OCI-LY3 (cell line): ENCODE results near the gene RRP1.

Experiments used
- H2AFZ ChIP-seq: fragments of 200-600, 300-600 bp; shearing (Covaris generic); 2 replicates; pipeline ENCODE4 v1.6.0; 2014; ENCODE audit warnings: antibody characterized with exemption, low read depth, low read length
- H3K27ac ChIP-seq: fragments of 200-600, 300-600 bp; sonication (generic); 2 replicates; pipeline ENCODE4 v1.5.1; 2014; ENCODE audit warnings: mild to moderate bottlenecking, low read length, moderate library complexity, mixed read lengths
- H3K27me3 ChIP-seq: fragments of 200-600, 300-600 bp; sonication (generic); 2 replicates; pipeline ENCODE4 v1.6.1; 2014; ENCODE audit warnings: low read depth, low read length, mixed read lengths
- H3K36me3 ChIP-seq: fragments of 200-600, 300-600 bp; sonication (generic); replicated peaks from 2 replicates; pipeline ENCODE3; 2014; ENCODE audit warnings: low read depth, low read length, mixed read lengths
- H3K4me1 ChIP-seq: fragments of 300-600, 200-600 bp; sonication (generic); 2 replicates; pipeline ENCODE4 v1.6.1; 2014; ENCODE audit warnings: low read length, mixed read lengths
- H3K4me2 ChIP-seq: fragments of 200-600, 300-600 bp; sonication (generic); 2 replicates; pipeline ENCODE4 v1.6.1; 2014; ENCODE audit warnings: low read length, mixed read lengths
- H3K4me3 ChIP-seq: fragments of 300-600, 200-600 bp; sonication (generic); 2 replicates; pipeline ENCODE4 v1.5.1; 2014; ENCODE audit warnings: antibody characterized with exemption, mild to moderate bottlenecking, low read length, moderate library complexity
- H3K79me2 ChIP-seq: fragments of 300-600, 200-600 bp; shearing (Covaris generic); 2 replicates; pipeline ENCODE4 v1.6.1; 2014; ENCODE audit warnings: mild to moderate bottlenecking, low read length, mixed read lengths
- H3K9ac ChIP-seq: fragments of 300-600, 200-600 bp; shearing (Covaris generic); 2 replicates; pipeline ENCODE4 v1.6.0; 2014; ENCODE audit warnings: mild to moderate bottlenecking, low read length, moderate library complexity
- H3K9me3 ChIP-seq: fragments of 200-600, 300-600 bp; shearing (Covaris generic); 2 replicates; pipeline ENCODE4 v1.6.1; 2014; ENCODE audit warnings: low read length, mixed read lengths; ENCODE audit not compliant: insufficient read depth
- H4K20me1 ChIP-seq: fragments of 200-600, 300-600 bp; sonication (generic); 2 replicates; pipeline ENCODE4 v1.6.1; 2016; ENCODE audit warnings: low read length, mixed read lengths; ENCODE audit not compliant: insufficient read depth
- CTCF ChIP-seq: fragments of 200-600, 300-600 bp; sonication (generic); IDR thresholded peaks from 2 replicates; pipeline ENCODE4 v1.5.1; 2014; ENCODE audit warnings: antibody characterized with exemption, low read length, low read depth
- EZH2phosphoT487 ChIP-seq: fragments of 200-600 bp; shearing (Covaris generic); IDR thresholded peaks from 2 replicates; pipeline ENCODE4 v1.6.1; 2018; ENCODE audit warnings: antibody characterized with exemption, mixed run types, low read depth

The RRP1 gene

GRCh38 chr21:43813656-43813980 is 24.2 kb downstream of the RRP1 start:
- Histone ChIP-seq H4K20me1 (no peaks in the 10 kb centered on the region), H3K4me1 (peaks cover 42% of the 10 kb centered on the region), H3K9me3 (peaks cover under 1% of the 10 kb centered on the region; the same call in 1 of the 2 replicates), H3K27me3 (0 out of 2 replicates have a peak, but pooled peaks cover 2% of the 10 kb centered on the region), H3K36me3 (no peaks in the 10 kb centered on the region), H3K9ac (no peak overlapping the region), H3K4me3 (no peak overlapping the region), H3K4me2 (no peak overlapping the region), H3K79me2 (no peaks in the 10 kb centered on the region), H3K27ac (no peak overlapping the region), H2AFZ (no peak overlapping the region)
- TF ChIP-seq CTCF = no peak

- Histone ChIP-seq H3K4me2 (no peak overlapping the region), H3K27me3 (0 out of 2 replicates have a peak, but pooled peaks cover 2% of the 10 kb centered on the region), H3K27ac (no peak overlapping the region), H4K20me1 (no peaks in the 10 kb centered on the region), H3K4me1 (peaks cover 34% of the 10 kb centered on the region), H3K79me2 (no peaks in the 10 kb centered on the region), H2AFZ (no peak overlapping the region), H3K9me3 (peaks cover 6% of the 10 kb centered on the region; the same call in 1 of the 2 replicates), H3K36me3 (no peaks in the 10 kb centered on the region), H3K9ac (no peak overlapping the region), H3K4me3 (no peak overlapping the region)
- TF ChIP-seq CTCF (no peak), EZH2phosphoT487 (no peak)
Measured at GRCh38 chr21:43814215-43815106, 25.1 kb downstream of the RRP1 start.

GRCh38 chr21:43815107-43815613 is 25.8 kb downstream of the RRP1 start:
- no peak overlapping the region for H3K9ac ChIP-seq
- no peak for TF ChIP-seq CTCF
- no peak for TF ChIP-seq EZH2phosphoT487

GRCh38 chr21:43815991-43816390 is 26.6 kb downstream of the RRP1 start:
- no peaks in the 10 kb centered on the region for H3K36me3 ChIP-seq

More at GRCh38 chr21:43815107-43815613, 25.8 kb downstream of the RRP1 start:
- Histone ChIP-seq H3K36me3 (no peaks in the 10 kb centered on the region), H3K27me3 (0 out of 2 replicates have a peak, but pooled peaks cover 2% of the 10 kb centered on the region), H3K4me1 (peaks cover 27% of the 10 kb centered on the region), H3K27ac (no peak overlapping the region), H3K9me3 (peaks cover 6% of the 10 kb centered on the region; the same call in 1 of the 2 replicates), H4K20me1 (no peaks in the 10 kb centered on the region), H3K79me2 (no peaks in the 10 kb centered on the region), H3K4me2 (peak overlapping the region; percentile 28; the same call in 1 of the 2 replicates), H3K4me3 (no peak overlapping the region), H2AFZ (no peak overlapping the region)

More at GRCh38 chr21:43815991-43816390, 26.6 kb downstream of the RRP1 start:
- no peak overlapping the region for H2AFZ ChIP-seq
- H3K27me3 ChIP-seq = 0 out of 2 replicates have a peak, but pooled peaks cover 2% of the 10 kb centered on the region
- H3K27ac ChIP-seq = no peak overlapping the region
- TF ChIP-seq CTCF (no peak), EZH2phosphoT487 (no peak)
- H3K4me1 ChIP-seq = peaks cover 19% of the 10 kb centered on the region
- no peak overlapping the region for H3K4me3 ChIP-seq
- H3K4me2 ChIP-seq = no peak overlapping the region
- no peak overlapping the region for H3K9ac ChIP-seq
- no peaks in the 10 kb centered on the region for H3K79me2 ChIP-seq
- no peaks in the 10 kb centered on the region for H4K20me1 ChIP-seq
- H3K9me3 ChIP-seq = peaks cover 6% of the 10 kb centered on the region; the same call in 1 of the 2 replicates
